Measurements from ENCODE around the gene FGF18.

DNA sequence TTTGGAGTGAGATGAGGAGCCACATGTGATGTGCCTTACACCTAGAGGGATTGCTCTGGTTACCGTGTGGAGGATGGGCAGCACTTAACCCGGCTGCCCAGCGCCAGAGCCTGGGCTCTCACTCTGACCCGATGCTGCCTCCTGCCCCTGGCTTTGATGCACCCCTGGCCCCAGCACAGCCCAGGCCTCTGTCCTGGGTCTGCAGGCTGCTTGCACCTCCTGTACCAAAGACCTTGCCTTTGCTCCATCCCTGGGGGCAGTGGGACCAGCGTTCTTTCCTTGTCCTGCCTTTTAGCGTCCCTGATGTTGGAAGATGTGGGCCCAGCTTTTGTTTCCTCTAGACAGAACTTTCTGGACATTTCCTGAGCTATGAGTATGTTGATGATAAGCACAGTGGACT, 40.4 kb downstream of the FGF18 start:
- TF ChIP-seq POLR2A (IDR thresholded peaks at IDR 0.05) = no peak
- TF ChIP-seq POLR2AphosphoS5 (IDR thresholded peaks at IDR 0.05) = no peak
- TF ChIP-seq, protein P1, sequence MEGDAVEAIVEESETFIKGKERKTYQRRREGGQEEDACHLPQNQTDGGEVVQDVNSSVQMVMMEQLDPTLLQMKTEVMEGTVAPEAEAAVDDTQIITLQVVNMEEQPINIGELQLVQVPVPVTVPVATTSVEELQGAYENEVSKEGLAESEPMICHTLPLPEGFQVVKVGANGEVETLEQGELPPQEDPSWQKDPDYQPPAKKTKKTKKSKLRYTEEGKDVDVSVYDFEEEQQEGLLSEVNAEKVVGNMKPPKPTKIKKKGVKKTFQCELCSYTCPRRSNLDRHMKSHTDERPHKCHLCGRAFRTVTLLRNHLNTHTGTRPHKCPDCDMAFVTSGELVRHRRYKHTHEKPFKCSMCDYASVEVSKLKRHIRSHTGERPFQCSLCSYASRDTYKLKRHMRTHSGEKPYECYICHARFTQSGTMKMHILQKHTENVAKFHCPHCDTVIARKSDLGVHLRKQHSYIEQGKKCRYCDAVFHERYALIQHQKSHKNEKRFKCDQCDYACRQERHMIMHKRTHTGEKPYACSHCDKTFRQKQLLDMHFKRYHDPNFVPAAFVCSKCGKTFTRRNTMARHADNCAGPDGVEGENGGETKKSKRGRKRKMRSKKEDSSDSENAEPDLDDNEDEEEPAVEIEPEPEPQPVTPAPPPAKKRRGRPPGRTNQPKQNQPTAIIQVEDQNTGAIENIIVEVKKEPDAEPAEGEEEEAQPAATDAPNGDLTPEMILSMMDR (IDR thresholded peaks at IDR 0.05) = no peak
- TF ChIP-seq EP300 (IDR thresholded peaks at IDR 0.05) = no peak

Data from upper lobe of left lung (tissue), 4 donors.